Right lobe of liver (tissue), 4 donors: ENCODE results near the gene TARM1.

Source experiments
- POLR2A ChIP-seq: fragments of 450-650 bp; IDR thresholded peaks from one replicate; pipeline ENCODE4 v1.6.1; 2017; ENCODE audit warnings: antibody characterized with exemption, mild to moderate bottlenecking
- TF ChIP-seq, protein P1 (sequence below), 4 donors: fragments of 200-600 bp in 3 of 4; fragments of 450-650 bp in 1 of 4; IDR thresholded peaks; one replicate each; pipeline versions ENCODE4 v1.5.1 to v1.8.0; 2016 to 2022; ENCODE audit warnings: antibody characterized with exemption in 4 of 4, mild to moderate bottlenecking in 2 of 4
- donor health status: DM: no; HTN: no; CAD: no.
- donor health status: DM: no; HTN: no; CAD: no.
- donor health status: DM: no; HTN: yes; CAD: no.

DNA sequence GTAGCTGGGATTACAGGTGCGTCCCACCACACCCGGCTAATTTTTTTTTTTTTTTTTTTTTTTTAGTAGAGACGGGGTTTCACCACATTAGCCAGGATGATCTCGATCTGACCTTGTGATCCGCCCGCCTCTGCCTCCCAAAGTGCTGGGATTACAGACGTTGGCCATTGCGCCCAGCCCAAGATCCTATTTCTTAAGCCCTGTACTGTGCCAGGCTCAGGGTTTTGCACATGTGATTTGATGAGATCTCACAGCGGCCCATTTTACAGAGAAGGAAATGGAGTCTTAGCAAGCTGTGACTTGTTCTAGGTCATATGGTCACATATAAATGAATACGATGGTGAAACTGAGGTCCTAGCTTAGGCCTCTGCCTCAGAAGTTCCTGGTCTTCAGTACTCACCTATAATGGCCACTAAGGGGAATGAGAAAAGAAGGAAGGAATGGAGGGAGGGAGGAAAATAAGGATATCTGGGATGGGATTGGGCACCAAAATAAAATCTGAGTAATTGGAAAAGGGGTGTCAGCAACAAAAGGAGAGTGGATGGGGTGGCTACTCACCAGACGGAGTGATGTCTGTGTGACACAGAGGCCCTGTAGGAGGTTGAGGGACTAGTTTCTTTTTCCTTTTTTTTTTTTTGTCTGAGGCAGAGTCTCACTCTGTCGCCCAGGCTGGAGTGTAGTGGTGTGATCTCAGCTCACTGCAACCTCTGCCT is 18.2 kb upstream of the TARM1 start:
- TF ChIP-seq, protein P1, sequence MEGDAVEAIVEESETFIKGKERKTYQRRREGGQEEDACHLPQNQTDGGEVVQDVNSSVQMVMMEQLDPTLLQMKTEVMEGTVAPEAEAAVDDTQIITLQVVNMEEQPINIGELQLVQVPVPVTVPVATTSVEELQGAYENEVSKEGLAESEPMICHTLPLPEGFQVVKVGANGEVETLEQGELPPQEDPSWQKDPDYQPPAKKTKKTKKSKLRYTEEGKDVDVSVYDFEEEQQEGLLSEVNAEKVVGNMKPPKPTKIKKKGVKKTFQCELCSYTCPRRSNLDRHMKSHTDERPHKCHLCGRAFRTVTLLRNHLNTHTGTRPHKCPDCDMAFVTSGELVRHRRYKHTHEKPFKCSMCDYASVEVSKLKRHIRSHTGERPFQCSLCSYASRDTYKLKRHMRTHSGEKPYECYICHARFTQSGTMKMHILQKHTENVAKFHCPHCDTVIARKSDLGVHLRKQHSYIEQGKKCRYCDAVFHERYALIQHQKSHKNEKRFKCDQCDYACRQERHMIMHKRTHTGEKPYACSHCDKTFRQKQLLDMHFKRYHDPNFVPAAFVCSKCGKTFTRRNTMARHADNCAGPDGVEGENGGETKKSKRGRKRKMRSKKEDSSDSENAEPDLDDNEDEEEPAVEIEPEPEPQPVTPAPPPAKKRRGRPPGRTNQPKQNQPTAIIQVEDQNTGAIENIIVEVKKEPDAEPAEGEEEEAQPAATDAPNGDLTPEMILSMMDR (IDR thresholded peaks at IDR 0.05) = no peak
- no peak for TF ChIP-seq POLR2A
